ENCODE data around the gene CHML. TPM values are rescaled to one million over a fixed set of nuclear protein-coding genes. Genes with fewer than 3 reads are reported as not detected.
A peak's percentile ranks its signal among the peaks of the same experiment; 100 is the strongest.

The CHML gene
- total RNA-seq, 2 donors from 2014 or later, result 1.6 to 3.6 TPM

GRCh38 chr1:241615043-241615974 lies 24.9 kb downstream of the CHML start:
- peak; percentile 74 for ATAC-seq
- TF ChIP-seq POLR2A (IDR thresholded peaks at IDR 0.05) (no peak), CTCF (IDR thresholded peaks at IDR 0.05) (no peak)
- Histone ChIP-seq H3K4me1 (peaks cover 31% of the 10 kb centered on the region), H3K4me3 (no peak overlapping the region), H3K27ac (peak overlapping the region in 1 of 4 donors; percentile 40), H3K9me3 (no peaks in the 10 kb centered on the region), H3K36me3 (replicated peaks in 1 of 2; ENCODE audit: insufficient read depth in 1 of 2, low read depth in 2 of 2) (no peaks in the 10 kb centered on the region), H3K27me3 (no peaks in the 10 kb centered on the region)
- DNase-seq, result peak; percentile 6 to 49 (median 28)
- intact Hi-C loops (cut with DNase I), result no loop called here
- WGBS, 2 donors, result 43 to 44% methylated on average over 8 of the region's 8 CpGs

GRCh38 chr1:241614572-241614971 lies 25.6 kb downstream of the CHML start:
- WGBS, 2 donors, result 54 to 57% methylated on average over 4 of the region's 4 CpGs
- no peak overlapping the region for H3K4me3 ChIP-seq
- H3K9me3 ChIP-seq, result no peaks in the 10 kb centered on the region
- peaks cover 38% of the 10 kb centered on the region for H3K4me1 ChIP-seq
- H3K27me3 ChIP-seq, result no peaks in the 10 kb centered on the region
- H3K36me3 ChIP-seq (replicated peaks in 1 of 2; ENCODE audit: insufficient read depth in 1 of 2, low read depth in 2 of 2), result no peaks in the 10 kb centered on the region
- ATAC-seq (no peak), DNase-seq (no peak)
- peak overlapping the region in 1 of 4 donors; percentile 40 for H3K27ac ChIP-seq
- intact Hi-C loops (cut with DNase I), result no loop called here
- TF ChIP-seq POLR2A (IDR thresholded peaks at IDR 0.05) (no peak), CTCF (IDR thresholded peaks at IDR 0.05) (no peak)

- Histone ChIP-seq H3K4me3 (no peak overlapping the region), H3K36me3 (replicated peaks in 1 of 2; ENCODE audit: insufficient read depth in 1 of 2, low read depth in 2 of 2) (no peaks in the 10 kb centered on the region), H3K9me3 (no peaks in the 10 kb centered on the region), H3K27ac (no peak overlapping the region), H3K4me1 (peaks cover 38% of the 10 kb centered on the region), H3K27me3 (no peaks in the 10 kb centered on the region)
- DNase-seq (no peak), ATAC-seq (no peak)
- WGBS, 2 donors, result 84 to 89% methylated on average over 4 of the region's 4 CpGs
- intact Hi-C loops (cut with DNase I), result no loop called here
- TF ChIP-seq CTCF (IDR thresholded peaks at IDR 0.05) (no peak), POLR2A (IDR thresholded peaks at IDR 0.05) (no peak)
Observed at GRCh38 chr1:241614144-241614543, 26.0 kb downstream of the CHML start.

GRCh38 chr1:241612533-241613477 lies 27.4 kb downstream of the CHML start:
- no peak overlapping the region for H3K27ac ChIP-seq
- no peaks in the 10 kb centered on the region for H3K36me3 ChIP-seq (replicated peaks in 1 of 2; ENCODE audit: insufficient read depth in 1 of 2, low read depth in 2 of 2)
- intact Hi-C loops (cut with DNase I), result no loop called here
- H3K9me3 ChIP-seq, result no peaks in the 10 kb centered on the region
- DNase-seq, result no peak
- peaks cover 38% of the 10 kb centered on the region for H3K4me1 ChIP-seq
- no peaks in the 10 kb centered on the region for H3K27me3 ChIP-seq
- 70 to 75% methylated on average over 9 of the region's 9 CpGs for WGBS, 2 donors
- no peak for ATAC-seq
- TF ChIP-seq CTCF (IDR thresholded peaks at IDR 0.05) (no peak), POLR2A (IDR thresholded peaks at IDR 0.05) (no peak)
- H3K4me3 ChIP-seq, result no peak overlapping the region
